Liver (tissue), 3 donors: ENCODE results near the gene RGS3.

ENCODE experiments used
- CTCF ChIP-seq: fragments of 150-350 bp; IDR thresholded peaks from 2 replicates; pipeline ENCODE4 v1.5.1; 2017; ENCODE audit warnings: improper control_type of control experiment, low read depth, low read length; ENCODE audit not compliant: missing input control
- GABPA ChIP-seq, 2 donors: IDR thresholded peaks in 1 of 2; conservative IDR thresholded peaks in 1 of 2; 2 replicates each; pipeline ENCODE4 v1.6.1; 2016; ENCODE audit warnings: antibody characterized with exemption in 2 of 2, mild to moderate bottlenecking in 1 of 2, moderate library complexity in 1 of 2
- HNF4A ChIP-seq, 2 donors: conservative IDR thresholded peaks; 2 replicates each; pipeline ENCODE4 v1.6.1; 2016; ENCODE audit warnings: antibody characterized with exemption in 2 of 2, mild to moderate bottlenecking in 2 of 2
- HNF4G ChIP-seq: IDR thresholded peaks from 2 replicates; pipeline ENCODE4 v1.6.1; 2016; ENCODE audit warnings: antibody characterized with exemption
- JUND ChIP-seq, 2 donors: IDR thresholded peaks; 2 replicates each; pipeline ENCODE4 v1.6.1; 2016; ENCODE audit warnings: antibody characterized with exemption in 2 of 2
- NR2F2 ChIP-seq: IDR thresholded peaks from 2 replicates; pipeline ENCODE4 v1.6.1; 2016; ENCODE audit warnings: antibody characterized with exemption
- REST ChIP-seq: IDR thresholded peaks from 2 replicates; pipeline ENCODE4 v1.6.1; 2016; ENCODE audit warnings: antibody characterized with exemption, mild to moderate bottlenecking
- TAF1 ChIP-seq: conservative IDR thresholded peaks from 2 replicates; pipeline ENCODE4 v1.6.1; 2016; ENCODE audit warnings: antibody characterized with exemption, mild to moderate bottlenecking
- YY1 ChIP-seq: IDR thresholded peaks from 2 replicates; pipeline ENCODE4 v1.6.1; 2016; ENCODE audit warnings: antibody characterized with exemption, mild to moderate bottlenecking
- ZBTB33 ChIP-seq: IDR thresholded peaks from 2 replicates; pipeline ENCODE4 v1.6.1; 2016; ENCODE audit warnings: antibody characterized with exemption
- TF ChIP-seq, protein P1 (sequence below): IDR thresholded peaks from 2 replicates; pipeline ENCODE4 v1.6.1; 2016; ENCODE audit warnings: antibody characterized with exemption
- TF ChIP-seq, protein P2 (sequence below): IDR thresholded peaks from 2 replicates; pipeline ENCODE4 v1.6.1; 2016; ENCODE audit warnings: antibody characterized with exemption
- donor health status: healthy.
- donor health status: healthy.

- no peak for TF ChIP-seq CTCF
- no peak for TF ChIP-seq ZBTB33
- no peak for TF ChIP-seq JUND (IDR thresholded peaks at IDR 0.05)
- TF ChIP-seq YY1: no peak
- TF ChIP-seq TAF1: no peak
- TF ChIP-seq, protein P1, sequence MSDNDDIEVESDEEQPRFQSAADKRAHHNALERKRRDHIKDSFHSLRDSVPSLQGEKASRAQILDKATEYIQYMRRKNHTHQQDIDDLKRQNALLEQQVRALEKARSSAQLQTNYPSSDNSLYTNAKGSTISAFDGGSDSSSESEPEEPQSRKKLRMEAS: no peak
- no peak for TF ChIP-seq REST
- TF ChIP-seq HNF4G: no peak
- TF ChIP-seq, protein P2, sequence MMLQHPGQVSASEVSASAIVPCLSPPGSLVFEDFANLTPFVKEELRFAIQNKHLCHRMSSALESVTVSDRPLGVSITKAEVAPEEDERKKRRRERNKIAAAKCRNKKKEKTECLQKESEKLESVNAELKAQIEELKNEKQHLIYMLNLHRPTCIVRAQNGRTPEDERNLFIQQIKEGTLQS: no peak
- TF ChIP-seq HNF4A (conservative IDR thresholded peaks at IDR 0.05): no peak
- no peak for TF ChIP-seq NR2F2
- no peak for TF ChIP-seq GABPA (IDR thresholded peaks at IDR 0.05 in 1 of 2, conservative IDR thresholded peaks at IDR 0.05 in 1 of 2)
Observed at GRCh38 chr9:113542006-113542405, 78.5 kb downstream of the RGS3 start.
